HG03520 (cell line): ENCODE measurements around the gene DAZAP1.

ENCODE experiments used
- ATAC-seq: cut with Tn5 transposase; IDR thresholded peaks from one replicate; pipeline ENCODE4 v1.9.1; 2021; ENCODE audit warnings: mild to moderate bottlenecking, moderate library complexity; ENCODE audit not compliant: unreplicated experiment

DAZAP1 gene

GRCh38 chr19:1455336-1456120 is 48.1 kb downstream of the DAZAP1 start:
- ATAC-seq, result no peak

- no peak for ATAC-seq
Measured at GRCh38 chr19:1456121-1456900, 48.9 kb downstream of the DAZAP1 start.

DNA sequence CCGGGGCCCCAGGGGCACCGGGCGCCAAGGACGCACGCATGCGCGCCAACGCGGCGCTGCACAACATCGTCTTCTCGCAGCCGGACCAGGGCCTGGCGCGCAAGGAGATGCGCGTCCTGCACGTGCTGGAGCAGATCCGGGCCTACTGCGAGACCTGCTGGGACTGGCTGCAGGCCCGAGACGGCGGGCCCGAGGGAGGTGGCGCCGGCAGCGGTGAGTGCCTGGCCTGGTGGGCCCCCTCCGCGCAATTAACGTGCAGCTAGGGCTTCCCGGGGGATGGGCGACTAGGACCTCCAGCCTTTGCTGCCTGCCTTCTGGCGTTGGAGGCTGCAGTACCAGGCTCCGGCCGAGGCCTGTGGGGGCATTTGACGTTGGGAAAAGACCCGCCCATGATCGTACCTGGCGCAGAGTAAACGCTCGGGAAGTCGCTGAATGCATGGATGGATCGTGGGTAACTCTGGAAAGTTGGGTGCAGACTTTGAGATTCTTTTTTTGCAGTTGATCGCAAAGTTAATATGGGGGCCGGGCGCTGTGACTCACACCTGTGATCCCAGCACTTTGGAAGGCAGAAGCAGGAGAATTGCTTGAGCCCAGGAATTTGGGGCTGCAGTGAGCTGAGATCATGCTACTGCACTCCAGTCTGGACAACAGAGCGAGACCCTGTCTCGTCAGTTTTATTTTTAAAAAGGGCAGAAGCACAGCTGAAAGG is 49.8 kb downstream of the DAZAP1 start:
- ATAC-seq, result no peak

DNA sequence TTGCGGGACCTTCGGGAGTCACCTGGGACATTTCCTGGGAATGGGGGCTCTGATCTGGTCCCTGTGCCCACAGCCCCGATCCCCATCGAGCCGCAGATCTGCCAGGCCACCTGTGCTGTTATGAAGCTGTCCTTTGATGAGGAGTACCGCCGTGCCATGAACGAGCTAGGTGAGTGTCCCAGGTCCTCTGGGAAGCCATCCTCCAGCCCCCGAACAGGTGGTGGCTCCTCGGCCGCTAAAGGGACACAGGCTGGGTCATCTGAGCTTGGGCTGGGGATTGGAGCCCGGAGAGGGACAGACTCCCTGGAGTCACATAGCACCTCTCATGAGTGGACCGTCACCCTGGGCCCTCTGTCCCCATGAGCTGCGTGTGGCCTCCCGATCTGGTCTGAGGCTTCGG is 50.5 kb downstream of the DAZAP1 start:
- no peak for ATAC-seq

GRCh38 chr19:1459479-1459878 is 52.1 kb downstream of the DAZAP1 start:
- no peak for ATAC-seq

DNA sequence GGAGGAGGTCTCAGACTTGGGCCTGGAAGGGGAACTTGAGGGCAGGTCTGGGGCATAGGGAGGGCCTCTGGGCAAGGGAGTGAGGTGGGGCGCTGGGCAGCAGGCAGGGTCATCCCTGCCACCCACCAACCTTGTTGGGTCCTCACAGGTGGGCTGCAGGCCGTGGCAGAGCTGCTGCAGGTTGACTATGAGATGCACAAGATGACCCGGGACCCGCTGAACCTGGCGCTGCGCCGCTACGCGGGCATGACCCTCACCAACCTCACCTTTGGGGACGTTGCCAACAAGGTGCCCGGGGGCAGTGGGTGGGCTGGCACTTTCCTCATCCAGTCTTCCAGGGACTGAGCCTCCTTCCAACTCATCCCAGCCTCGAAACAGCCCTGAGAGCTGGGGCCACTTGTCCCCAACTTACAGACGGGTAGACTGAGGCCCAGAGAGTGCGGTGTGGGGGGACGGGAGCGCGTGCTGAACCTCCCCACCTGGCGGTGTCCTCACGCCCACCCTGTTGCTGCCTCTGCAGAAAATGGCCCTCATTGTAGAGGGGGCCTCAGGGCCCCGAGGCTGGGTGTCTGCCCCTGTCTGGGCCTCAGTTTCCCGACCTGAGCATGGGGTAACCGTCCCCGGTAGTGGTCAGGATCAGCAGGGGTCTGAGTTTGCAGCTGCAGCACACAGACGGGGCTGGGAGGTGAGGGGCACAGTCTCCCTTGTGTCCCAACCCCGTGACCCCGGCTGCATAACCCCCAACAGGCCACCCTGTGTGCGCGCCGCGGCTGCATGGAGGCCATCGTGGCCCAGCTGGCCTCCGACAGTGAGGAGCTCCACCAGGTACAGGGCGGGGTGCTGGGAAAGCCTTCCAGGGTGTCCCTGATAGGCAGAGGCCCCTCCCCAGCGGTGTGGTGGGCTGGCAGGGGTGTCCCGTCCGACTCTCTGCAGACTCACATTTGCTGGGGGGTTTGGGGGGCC is 52.9 kb downstream of the DAZAP1 start:
- ATAC-seq, result no peak

DNA sequence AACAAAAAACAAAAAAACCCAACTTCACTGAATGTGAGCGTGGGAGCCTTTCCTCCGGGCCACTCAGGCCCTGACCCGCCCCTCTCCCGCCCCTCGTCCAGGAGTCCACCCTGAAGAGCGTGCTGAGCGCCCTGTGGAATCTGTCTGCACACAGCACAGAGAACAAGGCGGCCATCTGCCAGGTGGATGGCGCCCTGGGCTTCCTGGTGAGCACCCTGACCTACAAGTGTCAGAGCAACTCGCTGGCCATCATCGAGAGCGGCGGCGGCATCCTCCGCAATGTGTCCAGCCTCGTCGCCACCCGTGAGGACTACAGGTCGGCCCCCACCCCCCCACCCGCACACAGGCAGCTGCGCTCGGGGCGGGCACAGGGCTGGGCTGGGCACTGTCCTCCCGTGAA is 54.5 kb downstream of the DAZAP1 start:
- ATAC-seq, result no peak

- ATAC-seq, result no peak
Measured at GRCh38 chr19:1465191-1466016, 58.0 kb downstream of the DAZAP1 start.

- no peak for ATAC-seq
Measured at GRCh38 chr19:1466018-1466460, 58.7 kb downstream of the DAZAP1 start.

GRCh38 chr19:1466461-1467214 is 59.3 kb downstream of the DAZAP1 start:
- no peak for ATAC-seq

DNA sequence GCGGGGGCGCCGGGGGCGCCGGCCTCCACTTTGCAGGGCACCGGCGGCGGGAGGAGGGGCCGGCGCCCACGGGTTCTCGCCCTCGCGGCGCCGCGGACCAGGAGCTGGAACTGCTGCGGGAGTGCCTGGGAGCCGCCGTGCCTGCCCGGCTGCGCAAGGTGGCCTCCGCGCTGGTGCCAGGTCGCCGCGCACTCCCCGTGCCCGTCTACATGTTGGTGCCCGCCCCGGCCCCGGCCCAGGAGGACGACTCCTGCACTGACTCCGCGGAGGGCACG is 59.8 kb downstream of the DAZAP1 start:
- ATAC-seq, result no peak

DNA sequence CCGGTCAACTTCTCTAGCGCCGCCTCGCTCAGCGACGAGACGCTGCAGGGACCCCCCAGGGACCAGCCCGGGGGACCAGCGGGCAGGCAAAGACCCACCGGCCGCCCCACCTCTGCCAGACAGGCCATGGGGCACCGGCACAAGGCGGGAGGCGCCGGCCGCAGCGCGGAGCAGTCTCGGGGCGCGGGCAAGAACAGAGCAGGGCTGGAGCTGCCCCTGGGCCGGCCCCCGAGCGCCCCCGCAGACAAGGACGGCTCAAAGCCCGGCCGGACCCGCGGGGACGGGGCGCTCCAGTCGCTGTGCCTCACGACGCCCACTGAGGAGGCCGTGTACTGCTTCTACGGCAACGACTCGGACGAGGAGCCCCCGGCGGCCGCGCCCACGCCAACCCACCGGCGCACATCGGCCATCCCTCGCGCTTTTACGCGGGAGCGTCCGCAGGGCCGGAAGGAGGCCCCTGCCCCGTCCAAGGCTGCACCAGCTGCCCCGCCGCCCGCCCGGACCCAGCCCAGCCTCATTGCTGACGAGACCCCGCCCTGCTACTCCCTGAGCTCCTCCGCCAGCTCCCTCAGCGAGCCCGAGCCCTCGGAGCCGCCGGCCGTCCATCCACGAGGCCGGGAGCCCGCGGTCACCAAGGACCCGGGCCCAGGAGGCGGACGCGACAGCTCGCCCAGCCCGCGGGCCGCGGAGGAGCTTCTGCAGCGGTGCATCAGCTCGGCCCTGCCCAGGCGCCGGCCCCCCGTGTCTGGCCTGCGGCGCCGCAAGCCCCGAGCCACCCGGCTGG is 60.3 kb downstream of the DAZAP1 start:
- ATAC-seq, result no peak

GRCh38 chr19:1468274-1468820 is 61.0 kb downstream of the DAZAP1 start:
- no peak for ATAC-seq

GRCh38 chr19:1468821-1469254 is 61.5 kb downstream of the DAZAP1 start:
- no peak for ATAC-seq

GRCh38 chr19:1469255-1470054 is 62.1 kb downstream of the DAZAP1 start:
- ATAC-seq, result no peak

DNA sequence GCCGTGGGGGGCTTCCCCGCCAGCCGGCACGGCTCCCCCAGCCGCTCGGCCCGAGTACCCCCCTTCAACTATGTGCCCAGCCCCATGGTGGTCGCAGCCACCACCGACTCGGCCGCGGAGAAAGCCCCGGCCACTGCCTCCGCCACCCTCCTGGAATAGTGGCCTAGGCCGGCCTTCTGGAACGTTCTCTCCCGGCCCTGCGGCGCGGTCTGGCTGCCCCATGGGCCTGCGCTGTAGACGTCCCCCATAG is 62.6 kb downstream of the DAZAP1 start:
- ATAC-seq, result no peak

- ATAC-seq, result no peak
Measured at GRCh38 chr19:1470305-1471009, 63.1 kb downstream of the DAZAP1 start.
